ENCODE data around the gene TMEM61. TPM values are rescaled to one million over a fixed set of nuclear protein-coding genes. Genes with fewer than 3 reads are reported as not detected.

Gene TMEM61
- total RNA-seq, 1 donor from 2014 or later: not detected

GRCh38 chr1:55040083-55040932 lies 59.9 kb downstream of the TMEM61 start:
- no peak for DNase-seq

DNA sequence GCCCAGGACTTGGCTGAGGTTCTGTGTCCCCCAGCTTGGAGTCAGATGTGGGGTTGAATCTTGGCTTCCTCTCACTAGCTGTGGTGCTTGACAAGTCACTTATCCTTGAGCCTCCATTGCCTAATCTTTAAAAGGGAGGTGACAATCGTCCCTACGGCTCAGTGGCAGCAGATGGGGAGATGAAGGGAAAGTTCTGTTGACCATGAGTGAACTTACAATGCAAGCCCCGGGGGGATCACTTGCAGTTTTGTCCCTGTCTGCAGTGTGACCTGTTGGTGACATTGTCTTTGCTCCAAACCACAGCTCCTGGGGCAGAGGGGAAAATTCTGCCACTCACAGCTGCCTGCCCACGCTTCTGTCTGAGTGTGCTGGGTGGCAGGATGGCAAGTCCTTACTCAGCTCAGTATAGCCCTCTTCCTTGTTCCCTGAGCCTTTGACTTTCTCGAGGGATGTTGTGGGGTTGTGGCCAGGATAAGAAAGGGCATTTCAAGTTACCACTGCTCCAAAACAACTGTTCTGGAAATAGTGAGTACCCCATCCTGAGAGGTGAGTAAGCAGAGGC lies 60.6 kb downstream of the TMEM61 start:
- DNase-seq: no peak

DNA sequence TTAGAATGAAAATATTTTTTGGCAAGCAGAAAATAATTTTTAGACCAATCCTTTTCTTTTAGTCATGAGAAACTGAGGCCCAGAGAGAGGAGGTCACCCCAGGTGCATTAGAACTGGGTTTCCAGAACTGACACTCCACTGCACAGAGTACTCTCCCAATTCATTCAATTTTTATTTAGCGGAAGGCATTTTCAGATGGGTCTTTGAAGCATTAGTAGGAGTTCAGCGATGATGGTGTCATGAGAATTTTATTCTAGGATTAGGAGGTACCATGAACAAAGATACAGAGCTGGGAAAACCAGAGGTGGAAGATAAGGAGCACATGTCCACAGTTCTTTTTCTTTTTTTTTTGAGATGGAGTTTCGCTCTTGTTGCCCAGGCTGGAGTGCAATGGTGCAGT lies 61.2 kb downstream of the TMEM61 start:
- DNase-seq: no peak

Other genes with a start within 250 kb of the TMEM61 start
- 4.8 and 5.3 TPM in 2 replicates for gene PARS2, start 216.1 kb upstream of the TMEM61 start, total RNA-seq
- 0.17 TPM in 1 of 2 replicates, not detected in the other for gene TTC22, start 179.3 kb upstream of the TMEM61 start, total RNA-seq
- gene DHCR24, start 93.4 kb upstream of the TMEM61 start, total RNA-seq: 82.2 and 213 TPM in 2 replicates
- not detected in 2 replicates for gene BSND, start 18.3 kb downstream of the TMEM61 start, total RNA-seq
- 0.70 TPM in 1 of 2 replicates, not detected in the other for gene PCSK9, start 58.9 kb downstream of the TMEM61 start, total RNA-seq
- 57.9 and 81.3 TPM in 2 replicates for gene USP24, start 234.7 kb downstream of the TMEM61 start, total RNA-seq